ENCODE measurements around the gene SLC43A1. TPM values are rescaled to one million over a fixed set of nuclear protein-coding genes. Genes with fewer than 3 reads are reported as not detected.

The SLC43A1 gene
- total and polyA plus RNA-seq, 3 experiments from 2014 or later: 23.5 to 25.3 (median 24.2) TPM

- POLR2A ChIA-PET: no interaction called here
- peaks cover under 1 to 16% (median 5%) of the 10 kb centered on the region in 3 donors for H3K36me3 Mint-ChIP-seq
- peaks cover 10 to 37% (median 16%) of the 10 kb centered on the region in 3 donors for H3K4me1 Mint-ChIP-seq
- Histone ChIP-seq H3K27ac (ENCODE audit: low read depth, low read length) (no peak overlapping the region), H3K4me3 (ENCODE audit: low read length) (no peak overlapping the region), H3K36me3 (ENCODE audit: insufficient read depth, low read length) (no peaks in the 10 kb centered on the region), H3K27me3 (ENCODE audit: insufficient read depth, low read length, poor library complexity, severe bottlenecking) (no peaks in the 10 kb centered on the region), H3K9me3 (ENCODE audit: low read length) (no peaks in the 10 kb centered on the region), H3K4me1 (ENCODE audit: insufficient read depth, low read length) (peaks cover 7% of the 10 kb centered on the region)
- no peaks in the 10 kb centered on the region for H3K9me3 Mint-ChIP-seq
- peak in 4 of 5 donors; percentile 34 to 71 (median 45) for DNase-seq
- CTCF ChIA-PET: interaction anchor here (1.0 to 9.4 kb wide), 9 partner anchors 11 to 144 kb away, joined by 3 to 151 read pairs (median 5); partner anchors contain the start of gene RTN4RL2
- peak overlapping the region in 3 of 8 donors; percentile 2 to 50 (median 3) for H3K27ac Mint-ChIP-seq
- H3K4me3 Mint-ChIP-seq: peak overlapping the region in 2 of 7 donors; percentile 4 to 8
- H3K27me3 Mint-ChIP-seq: peaks cover 11 to 13% of the 10 kb centered on the region in 2 donors
Measured at GRCh38 chr11:57480409-57481137, 34.9 kb downstream of the SLC43A1 start.

- H3K36me3 Mint-ChIP-seq: peaks cover 0 to 9% (median 2%) of the 10 kb centered on the region in 3 donors
- no peaks in the 10 kb centered on the region for H3K36me3 ChIP-seq (ENCODE audit: insufficient read depth, low read length)
- peaks cover 15 to 43% (median 19%) of the 10 kb centered on the region in 3 donors for H3K4me1 Mint-ChIP-seq
- H3K4me3 ChIP-seq (ENCODE audit: low read length): no peak overlapping the region
- CTCF ChIA-PET: interaction anchor here (0.8 to 9.4 kb wide), 7 partner anchors 11 to 143 kb away, joined by 3 to 151 read pairs (median 8); partner anchors contain the start of gene RTN4RL2
- H3K9me3 ChIP-seq (ENCODE audit: low read length): no peaks in the 10 kb centered on the region
- no peaks in the 10 kb centered on the region for H3K27me3 ChIP-seq (ENCODE audit: insufficient read depth, low read length, poor library complexity, severe bottlenecking)
- no peak for DNase-seq
- POLR2A ChIA-PET: no interaction called here
- H3K4me1 ChIP-seq (ENCODE audit: insufficient read depth, low read length): peaks cover 14% of the 10 kb centered on the region
- no peak overlapping the region for H3K27ac ChIP-seq (ENCODE audit: low read depth, low read length)
- H3K9me3 Mint-ChIP-seq: no peaks in the 10 kb centered on the region
- H3K27ac Mint-ChIP-seq: peak overlapping the region in 3 of 8 donors; percentile 2 to 50 (median 3)
- H3K27me3 Mint-ChIP-seq: peaks cover 9 to 10% of the 10 kb centered on the region in 2 donors
- peak overlapping the region in 1 of 7 donors; percentile 68 for H3K4me3 Mint-ChIP-seq
Measured at GRCh38 chr11:57479911-57480310, 35.6 kb downstream of the SLC43A1 start.

- Mint-ChIP-seq H3K27ac (no peak overlapping the region), H3K9me3 (no peaks in the 10 kb centered on the region), H3K36me3 (peaks cover 0 to 2% (median 0%) of the 10 kb centered on the region in 3 donors), H3K4me3 (peak overlapping the region in 1 of 7 donors; percentile 68), H3K4me1 (peaks cover 19 to 51% (median 25%) of the 10 kb centered on the region in 3 donors), H3K27me3 (peaks cover 6 to 7% of the 10 kb centered on the region in 2 donors)
- no peak overlapping the region for H3K27ac ChIP-seq (ENCODE audit: low read depth, low read length)
- peaks cover 5% of the 10 kb centered on the region for H3K27me3 ChIP-seq (ENCODE audit: insufficient read depth, low read length, poor library complexity, severe bottlenecking)
- no peaks in the 10 kb centered on the region for H3K36me3 ChIP-seq (ENCODE audit: insufficient read depth, low read length)
- CTCF ChIA-PET: interaction anchor here (0.8 to 9.4 kb wide), 7 partner anchors 14 to 90 kb away, joined by 3 to 151 read pairs (median 12); partner anchors contain the start of genes RTN4RL2 and UBE2L6
- POLR2A ChIA-PET: no interaction called here
- no peak for DNase-seq
- peaks cover 22% of the 10 kb centered on the region for H3K4me1 ChIP-seq (ENCODE audit: insufficient read depth, low read length)
- no peak overlapping the region for H3K4me3 ChIP-seq (ENCODE audit: low read length)
- no peaks in the 10 kb centered on the region for H3K9me3 ChIP-seq (ENCODE audit: low read length)
Measured at GRCh38 chr11:57479021-57479663, 36.4 kb downstream of the SLC43A1 start.

- no peak for DNase-seq
- H3K4me1 ChIP-seq (ENCODE audit: insufficient read depth, low read length): peaks cover 27% of the 10 kb centered on the region
- H3K4me3 ChIP-seq (ENCODE audit: low read length): no peak overlapping the region
- no peaks in the 10 kb centered on the region for H3K9me3 ChIP-seq (ENCODE audit: low read length)
- Mint-ChIP-seq H3K36me3 (no peaks in the 10 kb centered on the region), H3K9me3 (no peaks in the 10 kb centered on the region), H3K4me1 (peaks cover 28 to 55% (median 30%) of the 10 kb centered on the region in 3 donors), H3K27me3 (peaks cover 3 to 7% of the 10 kb centered on the region in 2 donors), H3K4me3 (peak overlapping the region; percentile 21 to 82 (median 69)), H3K27ac (peak overlapping the region in 1 of 8 donors; percentile 68)
- ChIA-PET CTCF (interaction anchor here (0.8 to 9.4 kb wide), 8 partner anchors 7 to 92 kb away, joined by 3 to 151 read pairs (median 8); partner anchors contain the start of genes RTN4RL2 and UBE2L6), POLR2A (interaction anchor here (1.1 to 1.4 kb wide), 2 partner anchors 18 to 20 kb away, joined by 3 read pairs; partner anchors contain the start of gene RTN4RL2)
- no peaks in the 10 kb centered on the region for H3K36me3 ChIP-seq (ENCODE audit: insufficient read depth, low read length)
- H3K27ac ChIP-seq (ENCODE audit: low read depth, low read length): no peak overlapping the region
- peaks cover 5% of the 10 kb centered on the region for H3K27me3 ChIP-seq (ENCODE audit: insufficient read depth, low read length, poor library complexity, severe bottlenecking)
Measured at GRCh38 chr11:57477507-57478189, 37.9 kb downstream of the SLC43A1 start.

GRCh38 chr11:57476757-57477506 is 38.6 kb downstream of the SLC43A1 start:
- peaks cover 3 to 7% of the 10 kb centered on the region in 2 donors for H3K27me3 Mint-ChIP-seq
- no peaks in the 10 kb centered on the region for H3K36me3 ChIP-seq (ENCODE audit: insufficient read depth, low read length)
- peak in 1 of 5 donors; percentile 19 for DNase-seq
- H3K4me3 ChIP-seq (ENCODE audit: low read length): peak overlapping the region; percentile 47
- peak overlapping the region; percentile 21 to 90 (median 75) for H3K4me3 Mint-ChIP-seq
- no peak overlapping the region for H3K27ac ChIP-seq (ENCODE audit: low read depth, low read length)
- peak overlapping the region in 1 of 8 donors; percentile 92 for H3K27ac Mint-ChIP-seq
- no peaks in the 10 kb centered on the region for H3K9me3 ChIP-seq (ENCODE audit: low read length)
- no peaks in the 10 kb centered on the region for H3K9me3 Mint-ChIP-seq
- H3K36me3 Mint-ChIP-seq: no peaks in the 10 kb centered on the region
- CTCF ChIA-PET: interaction anchor here (0.7 to 9.4 kb wide), 9 partner anchors 8 to 168 kb away, joined by 3 to 151 read pairs (median 3); partner anchors contain the start of genes RTN4RL2 and UBE2L6
- peaks cover 27% of the 10 kb centered on the region for H3K4me1 ChIP-seq (ENCODE audit: insufficient read depth, low read length)
- H3K4me1 Mint-ChIP-seq: peaks cover 28 to 52% (median 30%) of the 10 kb centered on the region in 3 donors
- peaks cover 5% of the 10 kb centered on the region for H3K27me3 ChIP-seq (ENCODE audit: insufficient read depth, low read length, poor library complexity, severe bottlenecking)
- POLR2A ChIA-PET: interaction anchor here (1.1 to 1.4 kb wide), 2 partner anchors 17 to 19 kb away, joined by 3 read pairs; partner anchors contain the start of gene RTN4RL2

GRCh38 chr11:57476047-57476756 is 39.3 kb downstream of the SLC43A1 start:
- Histone ChIP-seq H3K4me3 (ENCODE audit: low read length) (peak overlapping the region; percentile 47), H3K4me1 (ENCODE audit: insufficient read depth, low read length) (peaks cover 27% of the 10 kb centered on the region), H3K27ac (ENCODE audit: low read depth, low read length) (no peak overlapping the region), H3K9me3 (ENCODE audit: low read length) (no peaks in the 10 kb centered on the region), H3K36me3 (ENCODE audit: insufficient read depth, low read length) (no peaks in the 10 kb centered on the region), H3K27me3 (ENCODE audit: insufficient read depth, low read length, poor library complexity, severe bottlenecking) (peaks cover 5% of the 10 kb centered on the region)
- Mint-ChIP-seq H3K4me1 (peaks cover 26 to 51% (median 28%) of the 10 kb centered on the region in 3 donors), H3K36me3 (no peaks in the 10 kb centered on the region), H3K27ac (peak overlapping the region in 1 of 8 donors; percentile 82), H3K4me3 (peak overlapping the region; percentile 80 to 91 (median 82)), H3K9me3 (no peaks in the 10 kb centered on the region), H3K27me3 (peaks cover 3 to 7% of the 10 kb centered on the region in 2 donors)
- DNase-seq: peak in 3 of 5 donors; percentile 12 to 34 (median 24)
- CTCF ChIA-PET: interaction anchor here (0.6 to 9.4 kb wide), 8 partner anchors 9 to 218 kb away, joined by 3 to 151 read pairs (median 3); partner anchors contain the start of genes RTN4RL2 and UBE2L6
- POLR2A ChIA-PET: interaction anchor here (1.1 kb wide), 1 partner anchor 18 kb away, joined by 3 read pairs; no protein-coding TSS in a partner anchor

All from CD8-positive, alpha-beta memory T cell (primary cell).